ENCODE results near the gene MBLAC1. TPM values are rescaled to one million over a fixed set of nuclear protein-coding genes. Genes with fewer than 3 reads are reported as not detected.

Gene MBLAC1
- total and polyA plus RNA-seq, 8 donors, result 1.2 to 2.8 (median 1.7) TPM

DNA sequence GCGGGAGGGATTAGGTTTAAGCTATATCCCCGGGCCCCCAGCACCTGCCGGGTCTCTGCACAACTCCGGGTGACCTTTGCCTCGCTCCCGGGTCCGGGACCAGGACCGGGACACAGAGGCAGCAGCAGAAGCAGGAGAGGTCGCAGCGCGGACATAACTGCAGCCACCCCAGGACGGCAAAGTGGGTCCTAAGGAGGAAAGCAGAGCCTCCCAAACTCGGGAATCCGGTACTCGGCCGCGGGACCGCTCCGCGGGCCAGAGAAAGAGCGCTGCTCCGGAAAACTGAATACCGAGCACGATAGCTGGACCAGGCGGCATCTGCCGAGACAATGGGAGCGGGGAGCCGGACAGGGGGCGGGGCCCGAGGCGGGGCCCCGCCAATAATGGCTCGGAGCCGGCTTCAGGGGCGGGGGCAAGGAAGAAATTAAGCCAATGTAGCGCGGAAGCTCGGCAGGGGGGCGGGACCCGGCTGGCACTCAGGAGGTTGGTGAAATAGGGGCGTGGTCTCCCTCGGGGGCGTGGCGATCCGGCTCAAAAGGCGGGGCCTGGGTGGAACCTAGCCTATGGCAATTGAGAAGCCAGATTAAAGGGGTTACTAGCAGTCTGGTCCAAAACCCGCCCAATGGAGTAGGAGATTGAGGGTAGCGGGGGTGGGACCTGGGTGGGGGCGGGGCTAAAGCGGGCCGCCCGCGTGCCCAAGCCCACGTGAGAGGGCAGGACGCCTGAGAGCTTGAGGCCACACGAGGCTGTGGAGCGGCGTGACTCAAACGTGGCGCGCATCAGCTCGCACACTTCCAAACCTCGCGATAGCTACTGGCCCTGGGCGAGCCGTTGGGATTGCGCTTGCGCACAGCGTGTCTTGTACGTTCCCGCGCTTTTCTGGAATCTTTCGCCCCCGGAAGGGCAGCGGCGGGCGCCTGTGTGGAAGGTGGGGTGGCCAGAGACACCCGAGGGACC, 50.6 kb downstream of the MBLAC1 start, which contains the start of the genes GPC2 and STAG3:
Gene GPC2 (minus strand): TSS at position 337 of the 957 bp plus-strand sequence. CDS start 182 bp downstream, at position 155.
Gene STAG3 (plus strand): TSS at position 874 of the 957 bp plus-strand sequence. CDS start 2,639 bp downstream, outside the sequence.
- Histone ChIP-seq H3K27ac (no peak within 1 kb of the TSS), H3K4me3 (peak within 1 kb of the TSS; percentile 48 to 50), H3K4me1 (peaks cover 0 to 14% of the 10 kb centered on the region in 2 donors), H3K36me3 (no peaks in the 10 kb centered on the region), H3K27me3 (peaks cover 0 to 22% of the 10 kb centered on the region in 2 donors), H3K9me3 (peaks cover 0 to 6% of the 10 kb centered on the region in 2 donors)
- intact Hi-C loops (cut with DNase I), result no loop called here
- ATAC-seq, result peak; percentile 98
- peak; percentile 84 to 98 (median 96) for DNase-seq
- TF ChIP-seq, protein P1, sequence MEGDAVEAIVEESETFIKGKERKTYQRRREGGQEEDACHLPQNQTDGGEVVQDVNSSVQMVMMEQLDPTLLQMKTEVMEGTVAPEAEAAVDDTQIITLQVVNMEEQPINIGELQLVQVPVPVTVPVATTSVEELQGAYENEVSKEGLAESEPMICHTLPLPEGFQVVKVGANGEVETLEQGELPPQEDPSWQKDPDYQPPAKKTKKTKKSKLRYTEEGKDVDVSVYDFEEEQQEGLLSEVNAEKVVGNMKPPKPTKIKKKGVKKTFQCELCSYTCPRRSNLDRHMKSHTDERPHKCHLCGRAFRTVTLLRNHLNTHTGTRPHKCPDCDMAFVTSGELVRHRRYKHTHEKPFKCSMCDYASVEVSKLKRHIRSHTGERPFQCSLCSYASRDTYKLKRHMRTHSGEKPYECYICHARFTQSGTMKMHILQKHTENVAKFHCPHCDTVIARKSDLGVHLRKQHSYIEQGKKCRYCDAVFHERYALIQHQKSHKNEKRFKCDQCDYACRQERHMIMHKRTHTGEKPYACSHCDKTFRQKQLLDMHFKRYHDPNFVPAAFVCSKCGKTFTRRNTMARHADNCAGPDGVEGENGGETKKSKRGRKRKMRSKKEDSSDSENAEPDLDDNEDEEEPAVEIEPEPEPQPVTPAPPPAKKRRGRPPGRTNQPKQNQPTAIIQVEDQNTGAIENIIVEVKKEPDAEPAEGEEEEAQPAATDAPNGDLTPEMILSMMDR (IDR thresholded peaks at IDR 0.05), result no peak

Small RNAs within 50 kb of the gene (microRNA-seq; reads per million reads assigned to microRNA genes)
- gene MIR106B (469 to 1,447 reads per million in 2 donors), gene MIR25 (254 to 399 reads per million in 2 donors), gene MIR4658 (0 to 0.14 reads per million in 2 donors), gene MIR93 (1,811 to 2,730 reads per million in 2 donors)

Other genes starting within 250 kb of the MBLAC1 start
- gene OR2AE1, start 249.9 kb upstream of the MBLAC1 start, total RNA-seq, result under 1 TPM in 1 of 2 donors, not detected in 1; 0.94 TPM
- under 1 TPM in 2 of 6 donors, not detected in 4; 0.13 to 0.18 TPM for gene OR2AE1, start 249.9 kb upstream of the MBLAC1 start, polyA plus RNA-seq (ENCODE audit: insufficient read length in 6 of 6)
- gene TRIM4, start 207.4 kb upstream of the MBLAC1 start, total RNA-seq, result 10 to 100 TPM; 23.6 to 27.0 TPM
- 10 to 100 TPM; 35.3 to 45.2 (median 38.9) TPM for gene TRIM4, start 207.4 kb upstream of the MBLAC1 start, polyA plus RNA-seq (ENCODE audit: insufficient read length in 6 of 6)
- under 1 TPM in 1 of 2 donors, not detected in 1; 0.24 TPM for gene GJC3, start 197.3 kb upstream of the MBLAC1 start, total RNA-seq
- gene GJC3, start 197.3 kb upstream of the MBLAC1 start, polyA plus RNA-seq (ENCODE audit: insufficient read length in 6 of 6), result 1 to 10 TPM in 4 of 6 donors, under 1 TPM in 2; 0.98 to 1.3 (median 1.1) TPM
- 10 to 100 TPM in 1 of 2 donors, 1 to 10 TPM in 1; 5.0 to 40.3 TPM for gene AZGP1, start 150.9 kb upstream of the MBLAC1 start, total RNA-seq
- 100 to 1,000 TPM in 1 of 6 donors, 1 to 10 TPM in 2, under 1 TPM in 3; 0.29 to 110 (median 0.94) TPM for gene AZGP1, start 150.9 kb upstream of the MBLAC1 start, polyA plus RNA-seq (ENCODE audit: insufficient read length in 6 of 6)
- gene ZKSCAN1, start 111.4 kb upstream of the MBLAC1 start, total RNA-seq, result 10 to 100 TPM; 46.7 to 52.0 TPM
- gene ZKSCAN1, start 111.4 kb upstream of the MBLAC1 start, polyA plus RNA-seq (ENCODE audit: insufficient read length in 6 of 6), result 100 to 1,000 TPM in 1 of 6 donors, 10 to 100 TPM in 5; 82.1 to 137 (median 91.1) TPM
- gene ZSCAN21, start 77.2 kb upstream of the MBLAC1 start, total RNA-seq, result 10 to 100 TPM in 1 of 2 donors, 1 to 10 TPM in 1; 6.5 to 12.0 TPM
- 10 to 100 TPM; 23.6 to 27.1 (median 24.4) TPM for gene ZSCAN21, start 77.2 kb upstream of the MBLAC1 start, polyA plus RNA-seq (ENCODE audit: insufficient read length in 6 of 6)
- gene ZNF3, start 45.2 kb upstream of the MBLAC1 start, total RNA-seq, result 10 to 100 TPM; 22.5 to 24.9 TPM
- 10 to 100 TPM; 46.8 to 53.1 (median 50.4) TPM for gene ZNF3, start 45.2 kb upstream of the MBLAC1 start, polyA plus RNA-seq (ENCODE audit: insufficient read length in 6 of 6)
- gene COPS6, start 38.0 kb upstream of the MBLAC1 start, total RNA-seq, result 10 to 100 TPM; 74.2 to 89.5 TPM
- 100 to 1,000 TPM; 113 to 139 (median 115) TPM for gene COPS6, start 38.0 kb upstream of the MBLAC1 start, polyA plus RNA-seq (ENCODE audit: insufficient read length in 6 of 6)
- 10 to 100 TPM; 53.7 to 89.3 TPM for gene MCM7, start 25.6 kb upstream of the MBLAC1 start, total RNA-seq
- 100 to 1,000 TPM; 131 to 152 (median 141) TPM for gene MCM7, start 25.6 kb upstream of the MBLAC1 start, polyA plus RNA-seq (ENCODE audit: insufficient read length in 6 of 6)
- 10 to 100 TPM; 16.7 to 18.2 TPM for gene AP4M1, start 25.3 kb upstream of the MBLAC1 start, total RNA-seq
- gene AP4M1, start 25.3 kb upstream of the MBLAC1 start, polyA plus RNA-seq (ENCODE audit: insufficient read length in 6 of 6), result 10 to 100 TPM; 37.1 to 40.2 (median 38.6) TPM
- 10 to 100 TPM; 43.5 to 45.3 TPM for gene TAF6, start 7.6 kb upstream of the MBLAC1 start, total RNA-seq
- 10 to 100 TPM; 48.9 to 69.2 (median 59.9) TPM for gene TAF6, start 7.6 kb upstream of the MBLAC1 start, polyA plus RNA-seq (ENCODE audit: insufficient read length in 6 of 6)
- gene CNPY4, start 7.3 kb upstream of the MBLAC1 start, total RNA-seq, result 10 to 100 TPM; 15.1 to 19.4 TPM
- 10 to 100 TPM; 38.8 to 54.1 (median 41.8) TPM for gene CNPY4, start 7.3 kb upstream of the MBLAC1 start, polyA plus RNA-seq (ENCODE audit: insufficient read length in 6 of 6)
- gene LAMTOR4, start 22.0 kb downstream of the MBLAC1 start, total RNA-seq, result 100 to 1,000 TPM; 103 to 120 TPM
- gene LAMTOR4, start 22.0 kb downstream of the MBLAC1 start, polyA plus RNA-seq (ENCODE audit: insufficient read length in 6 of 6), result 100 to 1,000 TPM in 2 of 6 donors, 10 to 100 TPM in 4; 85.9 to 110 (median 97.5) TPM
- 10 to 100 TPM; 23.3 to 30.1 TPM for gene TRAPPC14, start 31.8 kb downstream of the MBLAC1 start, total RNA-seq
- 10 to 100 TPM; 16.0 to 20.4 (median 18.5) TPM for gene TRAPPC14, start 31.8 kb downstream of the MBLAC1 start, polyA plus RNA-seq (ENCODE audit: insufficient read length in 6 of 6)
- 10 to 100 TPM; 17.1 to 18.9 TPM for gene GAL3ST4, start 41.6 kb downstream of the MBLAC1 start, total RNA-seq
- gene GAL3ST4, start 41.6 kb downstream of the MBLAC1 start, polyA plus RNA-seq (ENCODE audit: insufficient read length in 6 of 6), result 10 to 100 TPM; 14.8 to 26.0 (median 21.1) TPM
- 1 to 10 TPM; 2.5 to 3.5 TPM for gene GPC2, start 50.4 kb downstream of the MBLAC1 start, total RNA-seq
- 10 to 100 TPM in 4 of 6 donors, 1 to 10 TPM in 2; 7.8 to 17.0 (median 10.8) TPM for gene GPC2, start 50.4 kb downstream of the MBLAC1 start, polyA plus RNA-seq (ENCODE audit: insufficient read length in 6 of 6)
- gene STAG3, start 51.0 kb downstream of the MBLAC1 start, total RNA-seq, result 1 to 10 TPM in 1 of 2 donors, under 1 TPM in 1; 0.96 to 3.7 TPM
- 10 to 100 TPM; 18.1 to 27.3 (median 24.0) TPM for gene STAG3, start 51.0 kb downstream of the MBLAC1 start, polyA plus RNA-seq (ENCODE audit: insufficient read length in 6 of 6)
- under 1 TPM; 0.41 to 0.42 TPM for gene PVRIG, start 93.0 kb downstream of the MBLAC1 start, total RNA-seq
- 1 to 10 TPM; 4.0 to 9.1 (median 8.2) TPM for gene PVRIG, start 93.0 kb downstream of the MBLAC1 start, polyA plus RNA-seq (ENCODE audit: insufficient read length in 6 of 6)
- gene SPDYE3, start 180.7 kb downstream of the MBLAC1 start, total RNA-seq, result not detected
- 1 to 10 TPM; 6.6 to 8.4 (median 7.2) TPM for gene SPDYE3, start 180.7 kb downstream of the MBLAC1 start, polyA plus RNA-seq (ENCODE audit: insufficient read length in 6 of 6)
- 10 to 100 TPM; 24.0 to 29.9 TPM for gene PILRB, start 231.2 kb downstream of the MBLAC1 start, total RNA-seq
- 10 to 100 TPM; 36.0 to 47.7 (median 44.5) TPM for gene PILRB, start 231.2 kb downstream of the MBLAC1 start, polyA plus RNA-seq (ENCODE audit: insufficient read length in 6 of 6)
- gene PILRA, start 246.5 kb downstream of the MBLAC1 start, total RNA-seq, result 10 to 100 TPM; 20.6 to 52.3 TPM
- gene PILRA, start 246.5 kb downstream of the MBLAC1 start, polyA plus RNA-seq (ENCODE audit: insufficient read length in 6 of 6), result 1 to 10 TPM; 5.0 to 7.0 (median 5.7) TPM

All from left lung (tissue), 10 donors.